CD4-positive, alpha-beta T cell treated with Interleukin-4 for 4 hours (primary cell): Measurements from ENCODE around the gene KLHL20.
"Not testable (repeated sequence)": the region's sequence is repeated elsewhere in the genome, so short reads cannot be mapped to it uniquely, and the experiment has no call there.

Experiments
- DNase-seq: peaks from one replicate; pipeline ENCODE4 v3.0.0-alpha.2; 2020

Gene KLHL20

DNA sequence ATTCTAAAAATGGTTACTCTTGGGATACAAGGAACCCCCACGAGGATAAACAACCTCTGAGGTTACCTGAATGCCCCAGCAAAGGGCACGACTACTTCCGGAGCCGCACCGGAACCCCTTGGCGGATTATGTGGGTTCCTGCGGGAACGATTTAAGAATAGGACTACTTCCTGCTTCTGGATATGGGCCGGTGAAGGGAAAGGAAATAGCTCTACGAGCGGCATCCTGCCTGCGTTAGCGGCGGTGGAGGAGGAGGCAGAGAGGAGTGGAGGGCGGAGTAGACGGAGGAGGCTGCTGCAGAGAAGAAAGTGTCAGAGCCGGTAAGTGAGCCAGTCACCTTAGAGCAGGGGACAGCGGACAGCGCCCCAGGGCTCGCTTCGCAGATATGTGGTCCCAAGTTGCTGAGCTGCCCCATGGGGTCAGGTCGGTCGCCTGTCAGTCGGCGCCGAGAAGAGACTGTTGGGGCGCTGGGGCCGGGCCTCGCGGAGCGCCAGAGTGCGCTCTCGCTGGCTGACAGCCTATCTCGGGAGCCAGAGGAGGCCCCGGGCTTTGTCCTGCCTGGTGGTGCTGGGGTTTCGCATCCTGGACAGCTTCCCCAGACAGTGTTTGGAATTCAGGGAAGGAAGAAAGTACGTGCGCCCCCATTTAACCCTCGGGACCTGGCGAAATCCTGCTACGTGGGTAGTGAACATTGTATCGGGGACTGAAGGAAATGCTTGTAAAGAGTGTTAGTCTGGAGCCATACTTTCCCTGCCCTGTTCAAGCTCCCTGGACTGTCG, at the start of gene KLHL20:
Gene KLHL20, plus strand, starts transcription at position 223 of the 779 bp plus-strand sequence. CDS start 1,063 bp downstream, outside the sequence.
- DNase-seq = peak; percentile 92

DNA sequence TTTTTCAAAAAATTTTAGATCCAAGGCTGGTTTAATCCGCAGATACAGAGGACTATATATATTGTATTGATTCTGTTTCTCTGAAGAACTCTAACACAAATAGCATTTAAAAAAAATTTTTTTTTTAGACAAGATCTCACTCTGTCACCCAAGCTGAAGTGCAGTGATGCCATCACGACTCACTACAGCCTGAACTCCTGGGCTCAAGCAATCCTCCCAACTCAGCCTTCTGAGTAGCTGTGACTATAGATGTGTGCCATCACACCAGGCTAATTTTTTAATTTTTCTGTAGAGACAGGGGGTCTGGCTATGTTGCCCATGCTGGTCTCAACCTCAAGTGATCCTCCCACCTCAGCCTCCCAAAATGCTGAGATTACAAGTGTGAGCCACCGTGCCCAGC, 48.1 kb upstream of the KLHL20 start:
- DNase-seq = no peak

- no peak for DNase-seq
These were observed 45.3 kb upstream of the KLHL20 start, which contains the start of gene ANKRD45 for GRCh38 chr1:173669491-173669941. Gene ANKRD45 (minus strand): TSS chr1:173669851. CDS start chr1:173659418, 10,433 bp downstream.

- not testable (repeated sequence) for DNase-seq
These were observed 40.3 kb upstream of the KLHL20 start for GRCh38 chr1:173674496-173674895.

DNA sequence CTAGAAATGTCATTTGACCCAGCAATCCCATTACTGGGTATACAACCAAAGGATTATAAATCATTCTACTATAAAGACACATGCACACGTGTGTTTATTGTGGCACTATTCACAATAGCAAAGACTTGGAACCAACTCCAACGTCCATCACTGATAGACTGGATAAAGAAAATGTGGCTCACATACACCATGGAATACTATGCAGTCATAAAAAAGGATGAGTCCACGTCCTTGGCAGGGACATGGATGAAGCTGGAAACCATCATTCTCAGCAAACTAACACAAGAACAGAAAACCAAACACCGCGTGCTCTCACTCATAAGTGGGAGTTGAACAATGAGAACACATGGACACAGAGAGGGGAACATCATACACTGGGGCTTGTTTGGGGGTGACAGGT, 34.6 kb upstream of the KLHL20 start:
- DNase-seq = not testable (repeated sequence)

- no peak for DNase-seq
These were observed 32.6 kb upstream of the KLHL20 start for GRCh38 chr1:173682184-173682583.

GRCh38 chr1:173683838-173684237, 30.9 kb upstream of the KLHL20 start:
- DNase-seq = not testable (repeated sequence)

- DNase-seq = not testable (repeated sequence)
These were observed 29.7 kb upstream of the KLHL20 start for GRCh38 chr1:173685121-173685520.

- DNase-seq = no peak
These were observed 26.5 kb upstream of the KLHL20 start for GRCh38 chr1:173688300-173688699.

DNA sequence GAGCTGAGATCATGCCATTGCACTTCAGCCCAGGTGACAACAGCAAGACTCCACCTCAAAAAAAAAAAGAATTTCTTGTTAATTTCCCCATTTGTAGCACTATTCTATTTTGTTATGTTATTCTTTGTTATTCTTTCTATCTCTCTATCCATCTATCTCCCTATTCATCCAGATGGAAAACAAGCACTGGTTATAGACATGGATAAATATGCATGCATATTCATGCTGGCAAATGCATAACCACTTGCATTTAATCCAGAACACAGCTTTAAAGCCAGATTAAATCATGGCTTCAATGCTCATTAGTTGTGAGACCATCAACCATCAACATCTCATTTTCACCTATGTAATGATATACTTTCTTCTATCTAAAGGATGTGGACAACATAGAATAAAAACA, 21.5 kb upstream of the KLHL20 start:
- no peak for DNase-seq

- DNase-seq = not testable (repeated sequence)
These were observed 13.5 kb upstream of the KLHL20 start for GRCh38 chr1:173701299-173701698.

GRCh38 chr1:173702736-173703135, 12.0 kb upstream of the KLHL20 start:
- DNase-seq = no peak

DNA sequence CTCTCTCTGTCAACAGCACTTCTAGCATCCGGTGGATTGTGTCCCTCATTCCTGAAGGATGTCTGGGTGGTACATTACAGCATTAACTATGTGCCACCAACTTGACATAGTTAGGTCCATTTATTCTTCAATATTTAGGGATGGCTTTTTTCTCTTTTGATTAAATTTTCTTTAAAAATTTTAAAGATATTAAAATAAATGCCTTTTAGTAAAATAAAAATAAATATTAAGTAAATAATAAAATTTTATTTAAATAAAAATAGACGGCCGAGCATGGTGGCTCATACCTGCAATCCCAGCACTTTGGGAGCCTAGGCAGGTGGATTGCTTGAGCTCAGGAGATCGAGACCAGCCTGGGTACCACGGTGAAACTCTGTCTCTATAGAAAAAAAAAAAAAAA, 9.7 kb upstream of the KLHL20 start:
- no peak for DNase-seq

DNA sequence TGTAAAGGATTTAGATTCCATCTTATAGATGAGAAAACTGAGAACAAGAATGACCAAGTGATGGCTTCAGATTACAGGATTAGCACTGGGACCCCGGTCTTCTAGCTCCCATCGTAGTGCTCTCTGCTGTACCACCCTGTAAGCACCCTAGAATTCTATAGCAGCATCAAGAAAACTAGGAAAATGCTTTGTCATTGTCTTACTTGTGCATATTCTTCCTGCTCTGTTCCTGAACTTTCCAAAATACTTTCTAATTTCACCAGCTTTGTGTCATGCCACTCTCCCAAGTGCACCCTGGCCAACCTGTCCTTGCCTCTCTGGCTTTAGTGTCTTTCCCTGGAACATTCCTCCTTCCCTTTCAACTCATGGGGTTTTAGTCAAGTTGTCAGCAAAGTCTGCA, 6.0 kb upstream of the KLHL20 start:
- DNase-seq = no peak

DNA sequence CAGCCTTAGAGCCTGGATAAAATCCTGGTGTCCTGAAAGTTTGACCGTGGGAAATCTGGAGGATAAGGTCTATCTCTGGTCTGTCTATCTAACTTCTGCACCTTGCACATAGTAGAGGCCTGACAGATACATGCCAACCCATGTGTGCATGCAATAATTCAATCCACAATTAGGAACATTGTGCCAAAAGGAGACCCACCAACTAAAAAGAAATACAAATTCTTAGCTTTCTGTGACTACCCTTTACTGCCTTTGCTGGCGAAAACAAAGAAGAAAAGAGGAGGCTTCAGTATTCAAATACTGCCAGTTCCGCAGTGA, 381 bp upstream of the KLHL20 start:
- DNase-seq = no peak

DNA sequence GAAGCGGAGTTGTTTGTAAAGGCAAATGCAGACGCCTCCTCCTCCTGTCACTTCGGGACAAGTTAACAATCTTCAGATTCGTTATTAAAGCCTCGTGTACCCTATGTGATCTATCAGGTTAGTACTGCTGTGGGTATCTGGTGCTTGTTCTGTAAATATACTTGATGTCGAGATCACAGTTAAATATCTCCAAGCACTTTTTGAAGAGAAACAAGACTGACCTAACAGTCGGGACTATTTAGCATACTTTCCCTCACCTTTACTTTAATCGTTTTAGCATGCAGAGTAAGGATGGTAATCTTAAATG, 710 bp downstream of the KLHL20 start:
- DNase-seq = no peak

DNA sequence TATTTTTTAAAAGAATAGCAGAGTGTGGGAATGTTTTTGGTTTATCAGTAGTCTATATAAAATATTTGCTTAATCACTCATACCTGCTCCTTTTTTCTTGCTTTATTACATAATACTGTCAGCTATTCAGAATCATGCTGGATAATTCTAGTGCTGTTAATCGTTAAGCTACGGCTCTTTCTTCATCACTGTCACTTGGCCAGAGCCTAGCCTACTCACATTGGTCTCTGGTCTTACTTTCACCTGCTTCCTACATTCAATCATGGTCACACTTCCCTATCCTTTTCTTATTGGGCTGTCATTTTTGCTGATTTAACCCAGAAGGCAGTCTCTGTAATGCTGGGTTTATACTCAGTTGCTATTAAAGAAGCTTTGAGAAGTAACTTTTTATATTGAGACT, 2.5 kb downstream of the KLHL20 start:
- no peak for DNase-seq

DNA sequence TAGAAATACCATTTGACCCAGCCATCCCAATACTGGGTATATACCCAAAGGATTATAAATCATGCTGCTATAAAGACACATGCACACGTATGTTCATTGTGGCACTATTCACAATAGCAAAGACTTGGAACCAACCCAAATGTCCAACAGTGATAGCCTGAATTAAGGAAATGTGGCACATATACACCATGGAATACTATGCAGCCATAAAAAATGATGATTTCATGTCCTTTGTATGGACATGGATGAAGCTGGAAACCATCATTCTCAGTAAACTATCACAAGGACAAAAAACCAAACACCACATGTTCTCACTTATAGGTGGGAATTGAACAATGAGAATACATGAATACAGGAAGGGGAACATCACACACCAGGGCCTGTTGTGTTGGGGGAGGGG, 16.6 kb downstream of the KLHL20 start:
- not testable (repeated sequence) for DNase-seq

DNA sequence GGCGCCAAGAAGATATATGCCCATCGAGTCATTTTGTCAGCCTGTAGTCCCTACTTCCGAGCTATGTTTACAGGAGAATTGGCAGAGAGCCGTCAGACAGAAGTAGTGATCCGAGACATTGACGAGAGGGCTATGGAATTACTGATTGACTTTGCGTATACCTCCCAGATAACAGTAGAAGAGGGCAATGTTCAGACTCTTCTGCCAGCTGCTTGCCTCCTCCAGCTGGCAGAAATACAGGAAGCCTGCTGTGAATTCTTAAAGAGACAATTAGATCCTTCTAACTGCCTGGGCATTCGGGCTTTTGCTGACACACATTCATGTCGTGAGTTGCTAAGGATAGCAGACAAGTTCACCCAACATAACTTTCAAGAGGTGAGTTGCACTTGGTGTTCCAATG, 19.1 kb downstream of the KLHL20 start:
- no peak for DNase-seq

- DNase-seq = not testable (repeated sequence)
These were observed 21.3 kb downstream of the KLHL20 start for GRCh38 chr1:173736104-173736503.

DNA sequence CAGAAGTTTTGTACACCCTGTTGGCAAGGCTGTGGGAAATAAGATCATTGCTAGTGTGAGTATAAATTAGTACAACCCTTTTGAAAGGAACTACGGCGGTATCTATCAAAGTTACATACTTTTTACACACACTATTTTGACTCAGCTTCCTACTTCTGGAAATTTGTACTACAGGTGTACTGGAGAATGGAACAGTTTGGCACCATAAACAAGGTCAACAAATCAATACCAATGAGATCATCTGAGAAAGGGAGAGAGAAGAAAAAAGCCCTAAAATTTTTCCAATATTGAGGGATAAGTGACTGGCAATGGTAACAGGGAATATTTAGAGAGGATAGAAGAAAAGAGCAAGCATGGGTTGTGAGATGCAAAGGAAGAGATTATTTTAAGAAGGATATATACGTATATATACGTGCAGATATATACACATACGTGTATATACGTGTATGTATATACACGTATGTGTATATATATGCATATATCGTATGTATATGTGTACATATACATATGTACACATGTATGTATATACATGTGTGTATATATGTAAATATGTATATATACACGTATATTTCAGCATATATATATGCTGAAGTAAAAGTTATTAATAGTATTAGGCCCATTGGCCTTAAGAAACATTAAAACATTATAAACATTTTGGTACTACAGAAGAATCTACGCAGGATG, 27.6 kb downstream of the KLHL20 start:
- DNase-seq = no peak

- DNase-seq = no peak
These were observed 29.9 kb downstream of the KLHL20 start for GRCh38 chr1:173744651-173745050.

GRCh38 chr1:173749137-173749536, 34.4 kb downstream of the KLHL20 start:
- DNase-seq = no peak

DNA sequence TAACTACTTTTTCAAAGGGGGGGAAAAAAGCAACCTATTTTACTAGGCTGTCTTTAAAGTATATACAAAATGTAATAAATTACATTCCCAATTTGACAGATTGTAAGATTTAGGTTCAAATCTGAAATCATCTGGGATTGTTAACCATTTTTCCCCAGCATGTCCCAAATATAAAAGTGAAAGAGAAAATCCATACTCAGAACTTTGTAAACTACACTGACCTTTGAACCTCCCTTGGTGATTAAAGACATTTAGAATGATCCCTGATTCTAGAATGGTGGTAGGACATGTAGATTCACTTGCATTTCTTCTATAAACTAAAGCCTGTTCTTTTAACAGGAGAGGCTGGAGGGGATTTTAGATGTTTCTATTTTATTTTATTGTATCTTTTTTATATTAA, 39.0 kb downstream of the KLHL20 start:
- DNase-seq = no peak

DNA sequence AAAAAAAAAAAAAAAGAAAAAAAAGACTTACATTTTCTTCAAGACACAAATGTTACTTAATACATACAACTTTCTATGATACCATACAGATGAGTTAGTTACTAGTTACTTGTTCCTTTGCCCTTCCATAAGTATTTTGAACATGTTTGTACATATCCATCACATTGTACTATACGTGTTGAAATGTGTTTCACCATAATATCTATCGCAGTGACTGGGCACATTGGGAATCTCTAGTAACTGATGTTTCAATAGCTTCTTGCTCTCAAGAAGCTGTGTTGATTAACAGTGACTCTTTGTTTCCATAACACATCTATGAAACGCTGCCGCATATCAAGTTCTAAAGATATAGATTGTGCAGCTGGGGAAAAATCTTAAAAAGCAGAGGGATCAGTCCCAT, 42.9 kb downstream of the KLHL20 start:
- DNase-seq = no peak
